Endometrial microvascular endothelial cells (primary cell): Measurements from ENCODE around the gene ABCC11. TPM values are rescaled to one million over a fixed set of nuclear protein-coding genes. Genes with fewer than 3 reads are reported as not detected.
"Not testable (repeated sequence)": the region's sequence is repeated elsewhere in the genome, so short reads cannot be mapped to it uniquely, and the experiment has no call there.

Source experiments
- in situ Hi-C: cut with HindIII; loops from 2 replicates; pipeline ENCODE4 v1.10.0; 2017; ENCODE audit warnings: low sequenced_read_pairs, low pct_unique_long_range_greater_than_20kb; ENCODE audit errors: inconsistent ontology term
- total RNA-seq: library from RNA; depleted of rRNA; stranded (reverse); fragments of >200 nt; gene quantifications from one replicate; pipeline ENCODE4 v1.2.3, GENCODE V29; 2015; ENCODE audit errors: inconsistent ontology term

Gene ABCC11
- total RNA-seq, 1 donor from 2014 or later = not detected

- in situ Hi-C loops = no loop called here
Measured at GRCh38 chr16:48173889-48174288, 73.5 kb downstream of the ABCC11 start.

GRCh38 chr16:48172682-48173081 lies 74.7 kb downstream of the ABCC11 start:
- in situ Hi-C loops = no loop called here

- in situ Hi-C loops = no loop called here
Measured at GRCh38 chr16:48169896-48170295, 77.4 kb downstream of the ABCC11 start.

- in situ Hi-C loops = no loop called here
Measured at GRCh38 chr16:48168075-48168474, 79.3 kb downstream of the ABCC11 start.

- in situ Hi-C loops = not testable (repeated sequence)
Measured at GRCh38 chr16:48166617-48167016, 80.7 kb downstream of the ABCC11 start.

GRCh38 chr16:48165961-48166578 lies 81.3 kb downstream of the ABCC11 start:
- in situ Hi-C loops = no loop called here

- in situ Hi-C loops = no loop called here
Measured at GRCh38 chr16:48164907-48165715, 82.2 kb downstream of the ABCC11 start.

GRCh38 chr16:48162839-48163410 lies 84.4 kb downstream of the ABCC11 start:
- in situ Hi-C loops = no loop called here

GRCh38 chr16:48161906-48162305 lies 85.4 kb downstream of the ABCC11 start:
- in situ Hi-C loops = no loop called here

GRCh38 chr16:48160575-48160974 lies 86.8 kb downstream of the ABCC11 start:
- in situ Hi-C loops = no loop called here

GRCh38 chr16:48158296-48158695 lies 89.0 kb downstream of the ABCC11 start:
- in situ Hi-C loops = no loop called here

GRCh38 chr16:48157794-48158193 lies 89.5 kb downstream of the ABCC11 start:
- in situ Hi-C loops = no loop called here

- in situ Hi-C loops = no loop called here
Measured at GRCh38 chr16:48157302-48157701, 90.0 kb downstream of the ABCC11 start.

- in situ Hi-C loops = no loop called here
Measured at GRCh38 chr16:48156790-48157209, 90.5 kb downstream of the ABCC11 start.

- in situ Hi-C loops = no loop called here
Measured at GRCh38 chr16:48155926-48156789, 91.2 kb downstream of the ABCC11 start, which contains the start of gene ABCC12. TSS of gene ABCC12 (minus strand) at chr16:48155993. CDS start at chr16:48146424, 9,569 bp downstream.

- in situ Hi-C loops = no loop called here
Measured at GRCh38 chr16:48153774-48154173, 93.6 kb downstream of the ABCC11 start.

- in situ Hi-C loops = no loop called here
Measured at GRCh38 chr16:48152226-48152625, 95.1 kb downstream of the ABCC11 start.

- in situ Hi-C loops = no loop called here
Measured at GRCh38 chr16:48150707-48151106, 96.6 kb downstream of the ABCC11 start.

GRCh38 chr16:48146710-48147109 lies 100.6 kb downstream of the ABCC11 start:
- in situ Hi-C loops = no loop called here
